ENCODE measurements around the gene KIAA1614.

The KIAA1614 gene, protein sequence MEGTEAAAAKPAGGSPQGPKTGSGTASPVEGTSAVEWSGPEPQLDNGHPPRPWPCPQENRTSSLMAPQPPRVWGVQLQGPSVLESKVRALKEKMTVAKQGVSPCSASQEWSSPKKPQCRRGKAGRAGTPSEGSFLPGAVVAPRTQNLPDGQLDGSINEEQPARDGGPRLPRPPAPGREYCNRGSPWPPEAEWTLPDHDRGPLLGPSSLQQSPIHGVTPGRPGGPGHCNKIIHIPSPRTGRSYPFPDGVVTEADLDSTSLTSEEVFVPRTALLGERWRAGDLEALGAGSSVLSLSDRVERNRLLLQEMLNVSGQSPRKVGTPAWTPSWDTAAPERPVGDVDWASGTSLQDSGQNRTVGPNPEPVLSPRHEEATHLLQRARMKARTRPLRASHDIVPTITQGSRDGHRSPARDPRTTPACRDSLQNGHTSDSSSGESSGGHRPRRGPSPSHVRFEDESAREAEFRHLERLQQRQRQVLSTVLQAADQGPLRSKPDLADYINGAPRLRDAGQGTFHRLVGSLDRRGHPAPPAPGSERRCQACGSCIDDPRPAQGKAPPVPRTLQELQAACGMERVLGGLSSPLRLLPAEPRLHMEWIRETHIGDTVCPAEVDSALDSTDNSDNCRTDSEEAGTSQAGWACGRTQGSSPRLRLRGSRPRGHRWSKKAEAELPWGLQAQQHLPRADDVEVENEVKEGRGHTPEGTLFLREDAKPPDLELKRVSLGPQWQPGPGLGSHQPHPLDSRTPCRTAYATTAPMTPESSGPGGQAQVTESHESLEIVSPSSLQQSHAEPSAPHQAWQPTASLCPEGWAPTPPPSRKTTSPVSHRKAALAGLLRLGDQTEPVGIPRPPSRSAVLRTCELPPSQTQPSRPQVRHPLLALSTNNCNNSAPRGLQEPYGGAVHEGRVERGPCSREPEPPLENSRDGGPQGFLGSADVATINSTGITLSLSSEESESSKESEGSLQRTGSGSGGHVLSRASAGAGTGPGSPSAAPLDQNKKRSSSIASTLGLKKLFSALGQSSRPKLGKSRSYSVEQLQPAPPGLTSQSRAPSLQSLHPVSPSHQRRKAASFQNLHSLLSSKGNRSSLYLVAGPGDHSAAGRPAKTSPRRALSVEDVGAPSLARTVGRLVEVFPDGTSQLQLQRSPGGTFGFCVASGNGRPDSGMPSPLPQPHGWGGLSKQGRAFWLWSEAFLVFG

DNA sequence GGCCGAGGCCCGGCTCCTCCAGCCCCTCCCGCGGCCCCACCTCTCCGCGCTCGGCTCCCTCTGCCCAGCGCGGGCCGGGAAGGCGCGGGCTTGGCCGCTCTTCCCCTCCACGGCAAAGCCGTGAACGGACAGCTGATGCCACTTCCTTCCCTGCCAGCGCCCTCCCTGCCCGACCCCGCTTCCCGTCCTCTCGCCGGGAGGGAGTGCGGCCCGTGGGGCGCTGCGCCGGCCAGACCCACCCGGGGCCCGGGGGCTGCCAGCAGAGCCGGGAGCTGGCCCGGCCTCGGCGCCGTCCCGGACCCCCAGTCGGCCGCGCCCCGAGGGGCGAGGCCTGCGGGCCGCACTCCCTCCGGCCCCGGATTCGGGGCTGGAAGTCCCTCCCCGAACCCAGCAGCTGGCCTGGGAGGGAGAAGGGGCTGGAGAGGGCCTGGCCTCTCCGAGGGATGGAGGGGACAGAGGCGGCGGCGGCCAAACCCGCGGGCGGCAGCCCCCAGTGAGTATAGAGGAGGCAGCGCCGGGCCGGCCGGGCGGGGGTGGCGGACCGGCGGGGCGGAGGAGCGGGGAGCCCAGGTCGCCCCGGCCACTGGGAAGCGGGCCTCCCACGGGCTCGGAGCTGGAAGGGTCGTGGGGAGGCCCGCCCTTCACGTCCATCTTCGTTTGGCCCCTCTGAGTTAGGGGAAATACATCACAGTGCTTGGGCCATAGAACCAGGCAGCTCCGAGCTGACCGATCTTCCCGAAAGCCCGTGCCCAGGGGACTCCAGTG is at the start of gene KIAA1614:
Gene KIAA1614, plus strand, starts transcription at position 97 of the 765 bp plus-strand sequence. Its CDS starts 347 bp downstream, at position 444.
- DNase-seq (ENCODE audit: low spot score), result no peak

DNA sequence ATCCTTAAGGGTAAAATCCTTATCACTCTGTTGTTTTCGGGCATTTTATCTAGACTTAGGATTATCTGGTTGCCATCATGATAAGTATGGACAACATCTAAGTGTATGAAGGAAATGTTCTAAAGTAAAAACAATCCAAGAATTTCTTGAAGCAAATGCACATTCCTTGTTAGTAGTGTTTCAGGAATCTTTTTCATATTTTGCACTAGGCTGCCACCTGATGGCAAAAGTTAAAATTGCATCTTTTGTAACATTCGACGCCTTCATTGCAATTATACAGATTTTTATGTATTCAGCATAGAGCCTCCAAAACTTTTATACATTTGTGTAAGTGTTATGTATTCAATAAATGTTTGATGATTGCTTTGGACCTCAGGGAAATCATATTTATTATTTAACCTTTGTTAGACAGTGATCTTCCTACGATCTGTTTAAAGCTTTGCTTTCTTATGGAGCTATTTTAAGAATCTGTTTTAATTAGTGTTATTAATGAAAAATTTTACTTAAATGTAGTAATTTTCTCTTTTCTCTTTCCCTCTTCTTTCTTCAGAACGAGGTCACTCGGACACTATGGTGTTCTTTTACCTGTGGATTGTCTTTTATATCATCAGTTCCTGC is 49.4 kb upstream of the KIAA1614 start:
- peak; percentile 48 for DNase-seq (ENCODE audit: low spot score)

DNA sequence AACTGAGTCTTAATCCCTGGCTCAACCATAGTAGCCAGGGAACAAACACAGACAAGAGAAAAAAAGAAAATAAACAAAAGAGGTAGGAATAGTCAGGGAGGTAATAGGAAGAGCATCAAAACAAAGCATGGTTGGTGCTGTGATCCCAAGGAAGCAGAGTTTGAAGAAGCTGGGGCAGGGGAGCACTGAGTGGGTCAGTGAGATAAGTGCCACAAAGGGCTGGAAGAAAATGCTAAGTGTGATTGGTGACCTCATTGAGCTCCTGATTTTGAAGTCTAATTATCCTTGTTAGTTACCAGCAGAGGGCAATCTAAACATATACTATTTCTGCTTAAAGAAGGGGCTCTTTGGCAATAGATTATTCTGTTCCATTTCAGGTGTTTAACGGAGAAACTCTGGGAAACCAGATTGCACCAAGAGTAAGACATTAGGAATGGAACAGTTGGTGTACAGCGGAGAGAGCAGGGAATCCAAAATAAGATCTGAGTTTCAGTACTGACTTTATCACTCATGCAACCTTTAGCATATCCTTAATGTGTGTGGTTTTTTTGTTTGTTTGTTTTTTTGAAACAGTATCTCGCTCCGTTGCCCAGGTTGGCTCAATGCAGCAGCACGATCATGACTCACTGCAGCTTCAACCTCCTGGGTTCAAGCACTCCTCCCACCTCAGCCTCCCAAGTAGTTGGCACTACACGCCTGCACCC is 30.7 kb upstream of the KIAA1614 start:
- no peak for DNase-seq (ENCODE audit: low spot score)

DNA sequence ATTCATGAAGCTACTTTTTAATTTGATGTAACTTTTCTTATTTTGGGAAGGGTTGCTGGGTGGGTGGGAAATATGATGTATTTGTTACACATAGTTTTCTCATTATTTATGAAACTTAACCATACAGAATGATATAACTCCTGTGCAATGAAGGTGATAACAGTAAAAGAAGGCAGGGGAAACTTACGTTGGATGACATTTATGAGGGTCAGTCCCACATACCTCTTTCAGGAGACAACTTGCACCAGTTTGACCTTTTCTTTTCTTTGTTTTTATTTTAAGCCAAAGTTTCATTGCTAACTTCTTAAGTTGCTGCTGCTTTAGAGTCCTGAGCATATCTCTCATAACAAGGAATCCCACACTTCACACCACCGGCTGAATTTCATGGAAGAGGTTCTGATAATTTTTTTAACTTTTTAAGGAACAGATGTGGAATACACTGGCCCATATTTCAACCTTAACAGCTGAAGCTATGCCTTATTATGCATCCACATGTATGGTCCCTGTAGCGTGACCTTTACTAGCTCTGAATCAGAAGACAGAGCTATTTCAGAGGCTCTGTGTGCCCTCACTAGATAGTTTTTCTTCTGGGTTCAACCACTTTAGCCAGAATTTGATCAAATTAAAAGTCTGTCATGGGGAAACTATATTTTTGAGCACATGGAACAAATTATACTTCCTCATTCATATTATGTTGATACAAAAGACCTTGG is 28.0 kb upstream of the KIAA1614 start:
- DNase-seq (ENCODE audit: low spot score), result no peak

DNA sequence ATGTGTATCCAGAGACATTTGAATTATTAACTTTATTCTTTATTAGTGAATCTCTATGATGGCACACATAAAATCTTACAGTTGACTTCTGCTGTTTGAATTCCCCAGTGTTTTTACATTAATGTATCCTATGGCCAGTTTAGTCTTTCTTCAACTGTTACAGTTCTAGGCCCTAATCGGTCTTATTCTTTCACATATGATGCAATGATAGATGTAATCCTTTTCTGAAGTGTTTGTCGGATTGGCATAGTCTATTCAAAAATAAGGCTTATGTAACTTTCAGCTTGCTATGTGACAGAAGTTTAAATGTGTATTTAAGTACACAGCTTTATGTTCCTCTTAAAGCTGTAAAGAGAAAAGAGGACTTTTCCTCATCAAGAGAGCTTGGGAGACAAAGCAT is 26.4 kb upstream of the KIAA1614 start:
- no peak for DNase-seq (ENCODE audit: low spot score)

DNA sequence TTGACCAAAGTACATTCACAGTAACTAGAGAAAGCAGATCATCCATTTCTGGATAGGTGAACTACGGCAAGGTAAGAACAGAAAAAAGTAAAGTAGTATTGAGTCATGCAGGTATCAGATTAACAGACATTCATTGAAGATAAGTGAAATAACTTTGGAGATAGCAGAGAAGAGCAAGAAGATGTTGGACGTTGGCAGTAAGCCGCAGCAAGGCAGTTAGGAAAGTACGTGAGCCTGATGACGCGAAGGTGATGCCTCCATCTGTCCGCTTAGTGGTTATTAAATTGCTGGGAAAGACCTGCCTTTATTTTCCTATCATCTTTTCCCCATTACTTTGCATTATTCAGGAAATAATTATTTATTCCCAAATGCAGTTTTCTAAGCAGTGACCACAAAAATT is 24.9 kb upstream of the KIAA1614 start:
- no peak for DNase-seq (ENCODE audit: low spot score)

DNA sequence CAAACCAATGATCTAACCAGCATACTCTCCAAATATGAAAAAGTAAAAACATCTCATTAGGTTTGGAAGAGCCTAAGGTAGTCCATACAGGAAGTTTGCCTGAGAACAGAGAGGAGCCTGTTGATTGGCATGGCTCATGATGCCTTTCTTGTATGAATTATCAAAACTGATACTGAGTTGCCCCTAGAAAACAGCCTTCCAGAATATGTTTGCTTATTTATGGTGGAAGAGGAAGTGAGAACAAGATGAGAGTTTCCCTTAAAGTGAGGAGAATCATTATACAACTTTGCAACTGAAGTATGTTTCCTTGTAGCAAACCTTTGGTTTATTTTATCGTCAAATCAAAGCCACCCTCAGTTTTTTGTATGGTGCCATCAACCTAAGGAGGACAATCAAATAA is 23.8 kb upstream of the KIAA1614 start:
- DNase-seq (ENCODE audit: low spot score), result no peak

DNA sequence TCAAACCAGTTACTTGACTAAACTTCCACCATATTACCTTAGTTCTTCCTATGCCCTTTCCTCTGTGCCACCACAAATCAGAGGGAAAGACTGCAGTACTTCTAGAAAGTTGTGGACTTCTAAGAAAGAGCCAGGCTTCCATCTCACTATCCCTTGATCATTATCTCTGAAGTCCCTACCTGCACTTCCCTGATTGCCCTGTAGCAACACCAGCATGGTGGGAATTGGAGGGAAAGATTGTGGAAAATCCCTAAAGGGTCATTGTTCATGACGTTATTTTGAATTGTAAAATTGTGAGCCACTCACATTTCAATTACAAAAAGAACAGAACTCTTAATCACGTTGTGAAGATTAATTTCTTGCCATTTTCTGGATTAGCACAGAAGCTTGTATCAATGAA is 23.4 kb upstream of the KIAA1614 start:
- no peak for DNase-seq (ENCODE audit: low spot score)

DNA sequence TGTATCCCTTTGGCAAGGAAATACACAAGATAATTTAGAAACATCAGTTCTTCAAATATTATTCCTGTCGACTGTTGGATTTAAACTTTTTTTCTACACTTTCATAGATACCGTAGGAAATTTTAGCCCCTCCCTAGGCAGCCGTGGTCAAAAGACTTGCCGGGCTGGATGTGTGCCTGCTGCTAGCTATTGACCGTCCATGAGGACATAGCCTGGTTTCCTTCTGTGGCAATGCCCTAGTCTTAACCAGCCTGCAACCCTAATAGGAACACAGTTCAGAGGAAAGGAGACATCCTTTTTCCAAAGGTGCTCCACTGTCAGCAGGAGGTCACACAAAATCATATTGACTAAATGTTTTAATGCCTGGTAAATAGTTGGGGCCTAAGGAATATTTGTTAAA is 20.4 kb upstream of the KIAA1614 start:
- DNase-seq (ENCODE audit: low spot score), result no peak

DNA sequence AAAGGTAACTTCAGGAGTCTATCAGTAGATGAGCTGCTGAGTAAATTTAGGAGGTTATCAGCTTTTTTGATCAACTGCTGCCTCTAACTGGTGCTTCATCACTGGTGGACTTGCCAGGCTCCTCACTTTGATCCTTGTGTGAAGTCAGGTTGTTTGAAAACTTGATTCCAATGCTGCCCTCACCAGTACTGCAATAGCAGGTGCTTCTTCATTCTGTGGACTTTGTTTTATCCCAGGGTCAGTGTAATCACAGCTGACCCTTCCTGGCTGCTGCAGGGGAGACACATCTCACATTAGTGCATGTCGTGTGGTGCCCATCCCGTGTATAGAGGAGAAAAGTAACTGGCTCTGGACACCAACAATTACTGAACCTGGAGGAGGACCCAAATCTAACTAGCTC is 20.0 kb upstream of the KIAA1614 start:
- no peak for DNase-seq (ENCODE audit: low spot score)

DNA sequence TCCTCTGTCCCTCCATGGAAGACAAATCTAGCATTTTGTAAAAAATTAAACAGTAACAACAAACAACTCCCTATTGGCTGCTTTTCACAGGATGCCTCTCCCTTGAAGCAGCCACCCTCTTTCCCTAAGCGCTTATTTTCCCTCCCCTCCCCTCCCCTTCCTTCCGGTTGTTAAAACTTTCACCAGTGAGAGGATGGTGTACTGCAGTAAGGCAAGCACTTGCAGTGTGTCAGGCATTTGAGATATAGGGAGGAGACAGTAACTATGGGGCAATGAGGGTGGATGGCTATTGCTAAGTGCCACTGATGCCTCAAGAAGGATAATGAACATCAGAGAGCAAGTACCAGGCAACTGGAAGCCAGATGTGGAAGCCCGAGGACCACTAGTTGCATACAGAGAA is 19.1 kb upstream of the KIAA1614 start:
- no peak for DNase-seq (ENCODE audit: low spot score)

DNA sequence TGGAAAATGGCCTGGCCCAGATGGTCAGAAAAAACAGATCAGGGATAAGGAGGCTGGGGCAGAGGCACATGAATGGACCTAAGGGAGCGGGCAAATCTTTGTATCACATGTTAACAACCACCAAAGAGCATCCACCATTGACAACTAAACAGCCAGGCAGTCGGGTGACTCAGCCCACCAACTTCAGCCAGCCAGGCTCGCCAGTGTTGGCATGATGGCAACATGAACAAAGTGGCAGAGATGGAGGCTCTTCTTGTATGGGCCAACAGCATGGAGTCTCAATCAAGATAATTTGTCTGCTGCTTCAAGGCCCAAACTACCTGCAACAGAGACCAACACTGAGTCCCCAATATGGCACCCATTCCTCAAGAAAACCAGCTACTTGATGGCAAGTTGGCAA is 16.5 kb upstream of the KIAA1614 start:
- no peak for DNase-seq (ENCODE audit: low spot score)

DNA sequence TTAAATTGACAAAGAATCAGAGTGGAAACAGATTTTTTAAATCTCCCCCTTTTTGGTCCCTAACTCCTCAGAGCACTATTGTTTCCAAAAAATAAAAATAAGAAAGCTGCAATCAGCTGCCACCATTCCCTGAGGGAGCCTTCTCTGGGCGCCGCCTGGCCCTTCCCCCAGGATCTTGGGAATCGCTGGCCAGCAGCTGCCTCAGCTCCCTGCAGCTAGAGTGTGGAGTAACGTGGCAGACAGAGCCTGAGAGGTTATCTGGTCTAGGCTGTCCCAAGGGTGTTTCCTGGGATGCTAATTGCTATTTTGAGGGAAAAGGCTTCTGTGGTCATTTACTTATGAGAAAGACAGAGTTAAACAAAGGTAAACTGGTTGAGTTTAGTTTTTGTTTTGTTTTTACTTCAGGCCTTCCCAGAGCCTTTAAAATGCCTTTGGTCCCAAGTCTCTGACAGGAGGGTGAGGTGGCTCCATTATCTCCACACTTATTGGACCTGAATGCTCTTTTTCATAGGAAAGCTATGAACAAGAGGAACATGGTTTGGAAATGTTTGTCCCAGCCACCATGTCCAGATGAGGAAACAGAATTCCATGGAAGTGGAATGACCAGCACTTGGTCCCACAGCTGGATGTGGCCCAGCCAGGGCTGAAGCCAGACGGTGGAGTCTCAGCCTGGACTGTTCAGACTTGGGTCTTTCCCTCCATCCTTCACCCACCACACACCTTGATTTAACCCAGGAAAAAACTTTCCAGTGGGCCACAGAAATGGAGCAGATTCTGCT is 14.1 kb upstream of the KIAA1614 start:
- no peak for DNase-seq (ENCODE audit: low spot score)

DNA sequence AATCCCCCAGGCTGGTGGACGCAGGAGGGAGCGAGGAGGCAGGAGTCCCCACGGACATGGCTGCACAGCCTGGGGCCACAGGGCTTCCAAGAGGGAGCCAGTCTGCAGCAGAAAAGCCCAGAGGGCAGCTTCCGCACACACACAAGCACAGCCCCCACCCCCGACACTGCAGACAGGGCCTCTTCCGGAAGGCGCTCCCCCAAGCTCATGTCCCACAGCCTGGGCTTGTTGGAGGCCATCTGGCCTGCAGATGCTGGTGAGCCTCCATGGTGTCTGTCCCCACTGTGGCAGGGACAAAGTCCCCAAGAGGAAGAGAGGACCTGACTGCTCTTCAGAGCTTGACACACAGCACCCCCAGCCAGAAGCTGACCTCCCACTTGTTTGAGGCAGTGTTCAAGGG is 13.4 kb upstream of the KIAA1614 start:
- no peak for DNase-seq (ENCODE audit: low spot score)

DNA sequence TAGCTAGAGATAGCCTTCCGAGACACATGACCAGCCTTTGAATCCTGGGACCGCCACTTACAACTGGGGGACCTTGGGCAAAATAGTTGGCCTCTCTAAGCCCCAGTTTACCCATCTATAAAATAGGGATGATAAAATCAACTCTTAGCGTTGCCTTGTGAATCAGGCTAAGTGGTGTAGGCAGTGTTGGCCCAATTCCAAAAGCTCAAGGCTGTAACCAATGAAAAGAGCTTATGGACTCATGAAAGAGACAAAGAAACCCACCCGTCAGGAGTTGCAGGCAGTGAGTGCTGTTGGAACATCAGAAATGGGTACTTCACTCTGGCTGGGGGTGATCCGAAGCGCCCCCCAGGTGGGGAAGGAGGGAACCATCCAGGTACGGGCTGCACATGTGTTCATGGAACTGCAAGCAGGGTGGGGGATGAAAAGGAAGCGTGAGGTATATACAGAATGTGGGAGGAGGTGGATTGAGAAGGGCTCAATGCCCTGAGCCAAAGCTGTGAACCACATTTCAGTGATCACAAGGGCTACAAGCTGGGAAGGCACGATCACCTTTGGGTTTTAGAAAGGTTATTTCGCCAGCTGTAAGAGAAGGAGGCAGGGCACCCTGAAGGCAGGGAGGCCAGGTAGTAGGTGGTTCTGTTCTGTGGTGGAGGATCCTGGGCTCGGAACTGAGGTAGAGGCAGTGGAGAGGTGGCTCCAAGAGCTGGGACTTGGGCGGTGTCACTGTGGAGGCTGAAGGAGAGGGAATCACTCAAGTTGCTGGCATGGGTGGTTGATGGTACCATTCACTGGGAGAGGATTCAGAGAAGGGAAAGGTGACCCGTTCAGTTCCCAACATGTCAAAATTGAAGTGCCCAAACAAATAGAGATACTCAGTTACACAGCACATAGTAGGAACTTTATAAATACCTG is 11.4 kb upstream of the KIAA1614 start:
- no peak for DNase-seq (ENCODE audit: low spot score)

DNA sequence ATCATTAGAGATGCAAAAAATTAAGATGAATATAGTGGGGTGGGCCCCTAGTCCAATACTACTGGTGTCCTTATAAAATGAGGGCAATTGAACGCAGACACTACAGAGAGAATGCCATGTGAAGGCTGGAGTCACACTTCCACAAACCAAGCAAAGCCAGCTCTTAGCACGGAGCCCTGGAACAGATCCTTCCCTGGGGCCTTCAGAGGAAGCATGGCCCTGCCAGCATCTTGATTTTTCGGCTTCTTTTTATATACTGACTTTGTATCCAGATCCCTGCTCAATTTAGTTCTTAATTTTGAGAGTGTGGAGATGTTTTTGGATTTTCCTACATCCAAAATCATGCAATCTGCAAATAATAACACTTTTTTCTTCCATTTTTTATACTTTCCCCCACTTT is 10.2 kb upstream of the KIAA1614 start:
- no peak for DNase-seq (ENCODE audit: low spot score)

DNA sequence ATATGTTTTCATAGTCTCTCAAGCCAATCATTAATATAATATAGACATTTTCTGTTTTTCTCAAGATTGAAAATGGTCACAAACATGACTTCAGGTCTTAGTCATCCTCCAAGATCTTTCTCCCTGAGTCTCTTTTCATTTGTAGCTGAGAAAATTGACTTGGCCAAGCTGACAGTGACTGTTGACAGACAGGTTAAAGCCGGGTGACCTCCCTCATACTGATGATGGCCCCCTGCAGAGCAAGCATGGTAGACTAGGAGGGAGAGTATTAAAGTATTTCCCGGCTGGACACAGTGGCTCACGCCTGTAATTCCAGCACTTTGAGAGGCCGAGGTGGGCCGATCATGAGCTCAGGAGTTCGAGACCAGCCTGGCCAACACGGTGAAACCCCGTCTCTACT is 6.8 kb upstream of the KIAA1614 start:
- no peak for DNase-seq (ENCODE audit: low spot score)

DNA sequence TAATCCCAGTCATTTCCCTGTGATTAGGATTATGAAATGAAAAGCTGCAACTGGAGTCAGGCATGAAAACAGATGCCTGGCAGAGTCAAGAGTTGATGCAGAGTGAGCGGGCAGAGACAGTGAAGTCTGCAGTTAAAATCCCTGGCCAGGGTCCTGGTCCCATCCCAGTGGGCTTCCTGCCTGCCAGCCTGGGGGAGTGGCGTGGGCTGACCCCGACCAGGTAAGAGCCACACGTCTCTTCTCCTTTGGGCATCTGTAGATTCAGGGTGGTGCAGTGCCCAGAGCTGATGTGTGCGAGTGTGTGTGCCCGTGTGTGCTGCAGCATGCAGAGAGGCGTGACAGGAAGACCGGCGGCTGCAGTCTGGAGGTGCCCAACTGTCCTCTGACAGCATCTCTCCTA is 6.2 kb upstream of the KIAA1614 start:
- no peak for DNase-seq (ENCODE audit: low spot score)
